NK-92 treated with Interleukin-12 subunit alpha and Interleukin-12 subunit beta, amount 100 ng/mL, for 24 hours (cell line): ENCODE measurements around the gene WNK1.
"Not testable (repeated sequence)": the region's sequence is repeated elsewhere in the genome, so short reads cannot be mapped to it uniquely, and the experiment has no call there.

ENCODE experiments used
- DNase-seq: peaks from one replicate; lab custom pipeline; 2025; lab: John Stamatoyannopoulos, UW

WNK1 gene

DNA sequence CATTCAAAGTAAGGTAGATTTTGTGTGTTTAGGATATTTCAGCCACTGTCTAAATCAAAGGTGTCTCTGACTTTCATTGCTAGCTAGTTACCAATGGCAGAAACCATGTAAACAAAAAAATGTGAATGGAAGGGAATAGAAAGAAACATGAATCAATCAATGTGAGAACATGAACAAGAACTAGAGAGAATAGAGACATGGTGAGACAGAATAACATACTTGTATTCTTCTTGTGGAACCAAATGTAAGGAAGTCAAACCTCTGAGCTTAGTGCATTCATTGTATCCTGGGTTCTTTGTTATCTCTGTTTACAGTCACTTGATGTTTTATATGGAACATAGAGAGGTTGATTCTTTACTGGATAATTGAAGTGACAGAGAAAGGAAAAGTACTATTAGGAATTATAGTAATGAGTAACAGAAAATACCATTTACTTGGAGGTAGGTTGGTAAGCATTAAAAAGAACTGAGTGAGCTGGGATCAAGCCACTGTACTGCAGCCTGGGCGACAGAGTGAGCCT, 2.6 kb upstream of the WNK1 start:
- no peak for DNase-seq

DNA sequence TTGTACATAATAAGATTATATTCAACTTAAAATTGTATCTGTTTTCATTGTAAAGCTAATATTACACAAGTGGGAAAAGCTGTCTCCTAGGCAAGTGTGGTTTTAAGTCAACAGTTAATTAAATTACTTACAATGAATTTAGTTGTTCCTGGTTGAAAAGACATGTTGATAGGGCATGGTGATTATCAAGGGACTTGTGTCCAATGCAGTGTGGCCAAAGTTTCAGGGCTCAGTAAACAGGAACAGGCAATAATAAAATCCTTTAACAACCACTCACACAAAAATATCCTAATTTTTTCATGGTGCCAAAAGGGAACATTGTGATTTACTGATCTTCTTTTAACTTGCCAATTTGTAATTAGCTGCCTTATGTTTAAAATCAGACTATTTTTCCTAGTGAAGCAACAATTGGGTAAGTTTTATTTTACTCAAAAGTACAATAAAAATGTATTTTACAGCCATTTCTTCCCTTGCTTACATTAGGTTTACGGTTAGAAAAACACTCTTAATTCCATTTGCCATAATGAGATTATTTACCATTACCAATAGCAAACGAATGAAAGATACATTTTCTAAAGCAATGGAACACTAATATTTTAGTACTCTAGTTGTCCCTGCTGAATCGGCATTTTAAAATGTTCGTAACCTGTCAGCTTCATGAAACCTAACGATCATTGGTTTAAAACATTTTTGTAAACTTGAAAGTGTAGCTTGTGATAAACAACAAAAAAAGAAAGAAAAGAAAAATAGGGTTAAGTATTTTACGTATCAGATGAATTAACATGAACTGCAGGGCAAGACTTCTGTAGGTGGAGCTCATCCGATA, 1.8 kb upstream of the WNK1 start:
- DNase-seq, result no peak

DNA sequence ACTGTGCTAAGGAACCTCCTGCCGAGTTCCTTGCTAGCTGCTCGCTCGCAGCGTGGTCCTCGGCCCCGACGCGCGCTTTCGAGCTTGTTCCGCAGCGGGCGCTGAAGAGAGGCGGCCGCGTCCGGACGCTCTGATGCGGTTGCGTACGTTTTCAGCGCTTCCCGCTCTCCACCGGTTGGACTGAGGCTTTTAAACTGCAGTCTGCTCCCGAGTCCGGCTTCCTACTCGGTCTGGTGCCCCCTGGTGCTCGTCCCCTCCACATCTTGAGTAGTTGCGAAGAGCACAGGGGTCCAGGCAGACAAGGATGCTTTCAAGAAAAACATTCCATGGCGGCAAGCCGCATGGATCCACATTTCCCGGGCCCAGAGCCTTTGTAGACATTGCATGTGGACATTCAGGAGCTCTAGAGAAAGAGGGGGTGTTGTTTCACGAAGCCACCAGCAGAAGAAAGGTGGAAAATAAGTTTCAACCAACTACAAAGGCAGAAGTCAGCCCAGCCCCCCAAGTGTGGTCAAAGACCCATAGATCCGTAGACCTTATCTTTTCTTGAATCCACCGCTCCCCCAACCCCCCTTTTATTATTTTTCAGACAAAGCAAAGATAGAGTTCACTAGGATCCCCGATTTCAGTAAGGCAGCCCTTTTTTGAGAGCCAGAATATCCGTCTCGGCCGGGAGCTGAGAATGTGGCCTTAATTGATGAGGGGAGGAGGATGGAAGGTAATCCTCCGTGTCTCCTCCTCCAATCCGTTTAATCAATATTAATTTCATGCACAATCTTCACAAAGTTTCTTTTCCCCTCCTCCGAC, 984 bp upstream of the WNK1 start:
- DNase-seq, result peak; percentile 73

DNA sequence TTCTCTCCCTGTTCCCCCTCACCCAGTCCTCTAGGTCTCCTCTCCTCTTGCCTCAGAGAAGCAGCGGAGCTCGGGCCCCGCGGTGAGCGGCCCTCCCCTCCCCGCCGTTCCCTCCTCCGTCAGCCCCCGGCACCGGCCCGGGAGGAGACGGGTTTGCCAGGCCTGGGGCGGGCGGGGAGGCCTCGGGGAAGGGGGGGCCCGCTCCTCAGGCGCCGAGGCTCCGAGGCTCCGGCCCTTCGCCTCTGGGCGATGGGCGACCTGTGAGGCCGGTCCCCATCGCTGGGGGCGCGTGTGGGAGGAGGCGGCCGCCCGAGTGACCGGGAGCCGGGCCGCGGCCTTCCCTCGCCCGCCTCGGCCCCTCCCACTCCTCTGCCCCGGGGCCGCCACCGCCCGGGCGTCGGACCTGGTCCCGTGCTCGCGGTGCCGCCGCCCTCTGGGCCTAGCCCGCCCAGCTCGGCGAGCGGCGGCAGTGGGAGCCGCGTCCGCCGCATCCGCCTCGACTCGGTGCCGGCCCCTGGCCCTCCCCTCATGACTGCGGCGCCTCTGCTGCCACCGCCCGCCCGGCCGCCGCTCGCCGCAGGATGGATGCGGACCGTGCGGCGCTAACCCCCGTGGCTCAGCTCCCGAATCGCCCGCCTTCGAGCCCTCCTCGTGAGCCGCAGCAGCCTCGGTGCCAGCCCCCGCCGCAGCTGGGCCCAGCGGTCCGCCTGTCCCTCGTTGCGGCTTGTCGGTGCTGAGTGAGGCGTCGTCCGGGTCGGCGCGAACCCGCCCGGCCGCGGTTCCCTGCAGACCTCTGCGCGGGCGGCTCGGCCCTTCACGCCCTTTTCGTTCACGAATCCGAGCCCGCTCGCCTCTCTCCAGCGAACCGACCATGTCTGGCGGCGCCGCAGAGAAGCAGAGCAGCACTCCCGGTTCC, 574 bp downstream of the WNK1 start:
- peak; percentile 49 for DNase-seq

- DNase-seq, result peak; percentile 25
Observed at GRCh38 chr12:753611-754472, 1.5 kb downstream of the WNK1 start.

DNA sequence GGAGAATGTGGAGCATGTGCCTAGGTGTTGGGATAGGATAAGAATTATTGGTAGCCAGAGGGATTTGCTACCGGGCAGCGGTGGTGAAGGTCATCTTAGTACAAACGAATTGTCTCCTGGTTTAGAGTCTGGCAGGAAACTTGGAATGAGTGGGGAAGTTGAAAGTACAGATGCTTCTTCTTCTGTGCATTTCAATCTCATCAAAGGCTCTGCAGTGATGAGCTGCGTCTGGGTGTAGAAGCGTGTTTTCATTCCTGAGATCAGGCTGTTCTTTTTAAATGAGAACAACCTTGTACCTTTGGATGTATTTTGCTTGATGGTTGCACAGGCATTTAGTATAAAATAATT, 2.1 kb downstream of the WNK1 start:
- DNase-seq, result no peak

GRCh38 chr12:754851-755562, 2.6 kb downstream of the WNK1 start:
- DNase-seq, result no peak

GRCh38 chr12:759628-760027, 7.2 kb downstream of the WNK1 start:
- no peak for DNase-seq

DNA sequence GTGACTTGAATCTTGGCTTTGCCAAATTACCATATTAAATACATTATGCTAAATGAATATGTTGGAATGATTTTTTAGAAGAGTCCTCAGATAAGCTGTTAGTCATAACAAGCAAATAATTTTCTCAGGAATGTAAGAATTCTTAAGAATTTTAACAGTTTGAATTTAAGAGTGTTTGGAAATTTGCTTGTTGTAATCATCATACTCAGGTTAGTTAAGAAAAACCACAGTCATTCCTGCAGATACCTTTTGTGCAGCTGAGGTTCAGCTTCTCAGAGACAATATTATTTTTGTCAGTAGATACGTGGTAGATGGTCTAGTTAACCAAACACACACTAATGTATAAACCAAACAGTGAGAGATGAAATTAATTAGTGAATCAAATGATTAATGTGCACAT, 8.9 kb downstream of the WNK1 start:
- DNase-seq, result no peak

DNA sequence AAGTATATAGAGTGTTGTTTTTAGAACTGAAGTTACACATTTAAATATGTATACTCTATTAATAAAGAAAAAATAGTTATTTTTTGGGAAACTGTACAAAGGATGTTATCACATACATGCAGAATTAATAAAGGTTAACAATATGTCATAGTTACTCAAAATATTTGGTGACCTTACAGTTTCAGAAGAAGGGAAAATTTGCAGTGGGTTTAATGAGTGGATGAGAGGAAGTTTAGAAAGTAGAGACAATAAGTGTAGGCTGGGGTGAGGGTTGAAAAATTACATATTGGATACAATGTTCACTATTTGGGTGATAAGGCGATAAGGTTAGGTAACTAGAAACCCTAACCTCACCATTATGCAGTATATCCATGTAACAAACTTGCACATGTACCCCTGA, 13.5 kb downstream of the WNK1 start:
- DNase-seq, result no peak

DNA sequence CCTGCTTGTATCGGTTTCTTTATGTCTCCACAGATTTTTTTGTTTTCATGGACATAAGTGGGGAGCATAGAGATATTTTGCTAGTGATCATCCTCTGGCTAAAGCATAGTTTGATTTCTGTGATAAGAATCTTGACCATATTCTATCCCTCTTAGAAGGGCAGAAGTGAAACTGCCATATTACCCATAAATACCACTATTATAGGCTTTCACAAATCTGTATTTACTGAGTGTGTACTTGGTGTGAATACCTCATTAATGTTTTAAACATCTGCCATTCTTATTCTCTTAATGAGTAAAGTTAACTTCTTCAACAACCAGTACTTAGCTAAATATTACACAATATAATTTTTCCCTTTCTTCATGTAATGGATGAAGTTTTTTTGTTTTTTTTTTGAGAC, 16.1 kb downstream of the WNK1 start:
- DNase-seq, result no peak

- no peak for DNase-seq
Observed at GRCh38 chr12:770479-770878, 18.1 kb downstream of the WNK1 start.

DNA sequence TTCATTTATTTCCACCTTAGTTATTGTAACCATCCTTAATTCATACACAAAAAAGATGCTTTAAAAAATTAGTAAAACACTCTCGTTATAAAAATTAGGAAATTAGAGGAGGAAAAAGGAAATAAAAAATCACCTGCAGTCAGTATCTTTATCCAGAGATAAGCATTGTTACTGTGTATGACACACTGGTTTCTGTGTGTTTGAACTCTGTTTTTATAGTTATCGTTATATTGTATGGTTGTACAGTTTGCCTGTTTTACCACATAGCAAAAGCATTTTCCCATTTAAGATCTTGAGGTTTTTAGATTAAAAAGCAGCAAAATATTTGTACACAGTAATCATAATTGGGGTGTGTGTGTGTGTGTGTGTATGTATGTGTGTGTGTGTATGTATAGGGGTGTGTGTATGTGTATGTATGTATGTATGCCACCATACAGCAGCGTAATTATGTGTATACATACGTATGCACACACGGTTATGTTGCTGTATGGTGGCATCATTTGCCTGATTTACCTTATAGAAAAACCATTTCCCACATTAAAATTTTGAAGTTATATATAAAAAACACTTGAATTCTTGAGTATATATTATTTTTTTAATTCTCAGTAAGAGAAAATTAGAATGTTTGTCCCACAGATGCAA, 19.8 kb downstream of the WNK1 start:
- no peak for DNase-seq

- DNase-seq, result no peak
Observed at GRCh38 chr12:774051-774614, 21.8 kb downstream of the WNK1 start.

DNA sequence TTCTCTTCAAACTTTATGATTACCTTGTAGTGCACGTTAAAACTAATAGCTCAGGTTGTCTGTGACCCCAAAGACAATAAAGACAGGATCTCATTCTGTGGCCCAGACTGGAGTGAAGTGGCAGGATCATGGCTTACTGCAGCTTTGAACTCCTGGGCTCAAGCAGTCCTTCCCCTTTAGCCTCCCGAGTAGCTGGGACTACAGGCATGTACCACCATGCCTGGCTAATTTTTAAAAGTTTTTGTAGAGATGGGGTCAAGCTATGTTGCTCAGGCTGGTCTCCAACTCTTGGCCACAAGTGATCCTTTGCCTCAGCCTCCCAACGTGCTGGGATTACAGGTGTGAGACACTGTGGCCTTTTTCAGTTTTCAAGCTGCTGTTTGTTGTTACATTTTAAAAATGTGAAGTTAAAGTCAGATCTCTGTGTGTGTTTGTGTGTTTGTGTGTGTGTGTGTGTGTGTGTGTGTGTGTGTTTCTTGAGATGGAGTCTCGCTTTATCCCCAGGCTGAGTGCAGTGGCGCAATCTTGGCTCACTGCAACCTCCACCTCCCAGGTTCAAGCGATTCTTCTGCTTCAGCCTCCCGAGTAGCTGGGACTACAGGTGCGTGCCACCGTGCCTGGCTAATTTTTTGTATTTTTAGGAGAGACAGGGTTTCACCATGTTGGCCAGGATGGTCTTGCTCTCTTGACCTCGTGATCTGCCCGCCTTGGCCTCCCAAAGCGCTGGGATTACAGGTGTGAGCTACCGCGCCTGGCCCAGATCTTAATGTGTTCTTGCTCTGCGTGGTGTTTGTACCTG, 23.8 kb downstream of the WNK1 start:
- DNase-seq, result not testable (repeated sequence)

- not testable (repeated sequence) for DNase-seq
Observed at GRCh38 chr12:776772-777373, 24.5 kb downstream of the WNK1 start.

DNA sequence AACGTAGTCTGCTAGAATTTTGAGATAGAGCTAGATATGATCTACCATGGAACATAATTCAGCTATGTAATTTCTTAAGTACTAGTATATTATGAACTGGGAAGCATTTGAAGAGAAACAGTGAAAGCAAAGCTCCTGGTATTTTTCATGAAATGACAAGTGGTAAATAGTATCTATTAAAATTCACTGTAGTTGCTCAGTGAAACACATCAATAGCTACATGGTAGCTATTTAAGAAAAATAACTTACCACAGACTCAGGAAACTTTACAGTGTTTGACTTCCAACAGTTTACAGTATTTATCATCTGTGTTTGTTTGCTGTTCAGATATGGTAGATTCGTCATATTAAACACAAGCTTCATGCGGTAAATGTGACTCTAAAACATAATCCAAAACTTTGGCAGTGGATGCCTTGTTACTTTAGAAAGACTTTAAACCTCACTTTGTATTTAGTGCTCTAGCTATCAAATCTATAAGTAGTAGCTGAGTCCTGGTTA, 25.2 kb downstream of the WNK1 start:
- no peak for DNase-seq

GRCh38 chr12:778615-779014, 26.2 kb downstream of the WNK1 start:
- DNase-seq, result no peak
